Measurements from ENCODE around the gene TRIM42.

TRIM42 gene

GRCh38 chr3:140724856-140725812 is 47.3 kb downstream of the TRIM42 start:
- no peaks in the 10 kb centered on the region for H3K4me1 Mint-ChIP-seq (ENCODE audit: low read depth)
- no peaks in the 10 kb centered on the region for H3K27me3 Mint-ChIP-seq
- H3K27ac Mint-ChIP-seq = no peak overlapping the region
- no peak overlapping the region for H3K4me3 Mint-ChIP-seq
- no peaks in the 10 kb centered on the region for H3K9me3 Mint-ChIP-seq
- H3K36me3 Mint-ChIP-seq (ENCODE audit: low read depth) = no peaks in the 10 kb centered on the region

- Mint-ChIP-seq H3K4me1 (ENCODE audit: low read depth) (no peaks in the 10 kb centered on the region), H3K4me3 (no peak overlapping the region), H3K27me3 (no peaks in the 10 kb centered on the region), H3K27ac (no peak overlapping the region), H3K36me3 (ENCODE audit: low read depth) (no peaks in the 10 kb centered on the region), H3K9me3 (no peaks in the 10 kb centered on the region)
Measured at GRCh38 chr3:140726066-140726465, 48.2 kb downstream of the TRIM42 start.

GRCh38 chr3:140727886-140728285 is 50.0 kb downstream of the TRIM42 start:
- Mint-ChIP-seq H3K9me3 (no peaks in the 10 kb centered on the region), H3K27ac (no peak overlapping the region), H3K4me3 (no peak overlapping the region)

GRCh38 chr3:140731440-140732119 is 53.7 kb downstream of the TRIM42 start:
- Mint-ChIP-seq H3K9me3 (no peaks in the 10 kb centered on the region), H3K36me3 (ENCODE audit: low read depth) (no peaks in the 10 kb centered on the region), H3K27ac (no peak overlapping the region), H3K4me3 (no peak overlapping the region), H3K4me1 (ENCODE audit: low read depth) (no peaks in the 10 kb centered on the region), H3K27me3 (peaks cover 3% of the 10 kb centered on the region)

More at GRCh38 chr3:140727886-140728285, 50.0 kb downstream of the TRIM42 start:
- no peaks in the 10 kb centered on the region for H3K27me3 Mint-ChIP-seq
- H3K4me1 Mint-ChIP-seq (ENCODE audit: low read depth) = no peaks in the 10 kb centered on the region
- no peaks in the 10 kb centered on the region for H3K36me3 Mint-ChIP-seq (ENCODE audit: low read depth)

DNA sequence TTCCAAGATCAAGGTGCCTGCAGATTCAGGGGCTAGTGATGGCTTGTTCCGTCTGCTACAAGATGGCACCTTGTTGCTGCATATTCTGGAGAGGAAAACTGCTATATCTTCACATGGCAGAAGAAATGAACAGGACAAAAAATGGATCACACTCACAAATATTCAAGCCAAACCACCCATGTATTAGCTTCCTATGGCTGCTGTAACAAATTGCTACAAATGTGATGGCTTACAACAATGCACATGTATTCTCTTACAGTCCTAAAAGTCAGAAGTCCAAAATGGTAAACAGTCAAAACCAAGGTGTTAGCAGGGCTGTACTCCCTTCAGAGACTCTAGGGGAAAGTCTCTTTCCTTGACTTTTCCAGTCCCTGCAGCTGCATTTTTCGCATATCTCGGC is 55.8 kb downstream of the TRIM42 start:
- no peaks in the 10 kb centered on the region for H3K9me3 Mint-ChIP-seq
- H3K36me3 Mint-ChIP-seq (ENCODE audit: low read depth) = no peaks in the 10 kb centered on the region
- no peak overlapping the region for H3K27ac Mint-ChIP-seq
- H3K4me1 Mint-ChIP-seq (ENCODE audit: low read depth) = no peaks in the 10 kb centered on the region
- peaks cover 3% of the 10 kb centered on the region for H3K27me3 Mint-ChIP-seq
- H3K4me3 Mint-ChIP-seq = no peak overlapping the region

- Mint-ChIP-seq H3K36me3 (ENCODE audit: low read depth) (no peaks in the 10 kb centered on the region), H3K27ac (no peak overlapping the region), H3K9me3 (no peaks in the 10 kb centered on the region), H3K4me1 (ENCODE audit: low read depth) (no peaks in the 10 kb centered on the region), H3K27me3 (peaks cover 3% of the 10 kb centered on the region), H3K4me3 (no peak overlapping the region)
Measured at GRCh38 chr3:140736863-140737460, 59.1 kb downstream of the TRIM42 start.

DNA sequence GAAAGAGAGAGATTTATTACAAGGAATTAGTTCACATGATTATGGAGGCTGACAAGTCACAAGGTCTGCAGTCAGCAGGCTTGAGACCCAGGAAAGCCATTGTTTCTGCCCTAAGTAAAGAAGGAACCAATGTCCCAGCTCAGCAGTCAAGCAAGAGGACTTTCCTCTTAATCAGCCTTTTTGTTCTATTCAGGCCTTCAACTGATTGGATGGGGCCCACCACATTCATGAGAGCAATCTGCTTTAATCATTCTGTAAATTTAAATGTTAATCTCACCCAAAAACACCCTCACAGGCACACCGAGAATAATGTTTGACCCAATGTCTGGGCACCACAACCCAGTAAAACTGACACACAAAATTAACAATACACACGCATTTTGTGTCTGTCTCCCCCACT is 64.3 kb downstream of the TRIM42 start:
- Mint-ChIP-seq H3K9me3 (no peaks in the 10 kb centered on the region), H3K36me3 (ENCODE audit: low read depth) (no peaks in the 10 kb centered on the region), H3K4me1 (ENCODE audit: low read depth) (no peaks in the 10 kb centered on the region), H3K27ac (no peak overlapping the region), H3K4me3 (no peak overlapping the region), H3K27me3 (peaks cover 3% of the 10 kb centered on the region)

DNA sequence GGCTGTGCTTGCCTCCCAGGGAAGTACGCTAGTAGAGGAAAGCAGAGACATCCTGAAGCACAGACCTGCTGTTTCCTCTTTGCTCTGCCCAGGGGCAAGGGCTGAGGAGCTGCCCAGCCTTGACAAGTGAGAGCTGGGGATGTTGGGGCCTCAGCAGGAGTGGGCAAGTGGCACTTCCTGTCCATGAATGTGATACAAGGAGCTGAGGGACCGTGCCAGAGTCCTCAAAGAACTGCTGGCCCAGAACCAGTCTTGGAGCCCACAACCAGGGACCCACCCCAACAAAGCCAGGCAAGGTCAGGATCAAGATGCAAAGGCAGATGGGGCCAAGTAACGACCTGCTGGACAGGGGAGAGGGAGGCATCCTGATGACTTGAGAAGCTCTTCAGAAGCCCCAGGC is 70.3 kb downstream of the TRIM42 start:
- H3K4me1 Mint-ChIP-seq (ENCODE audit: low read depth) = no peaks in the 10 kb centered on the region
- H3K27ac Mint-ChIP-seq = no peak overlapping the region
- H3K9me3 Mint-ChIP-seq = no peaks in the 10 kb centered on the region
- H3K36me3 Mint-ChIP-seq (ENCODE audit: low read depth) = no peaks in the 10 kb centered on the region
- H3K4me3 Mint-ChIP-seq = no peak overlapping the region
- H3K27me3 Mint-ChIP-seq = no peaks in the 10 kb centered on the region

DNA sequence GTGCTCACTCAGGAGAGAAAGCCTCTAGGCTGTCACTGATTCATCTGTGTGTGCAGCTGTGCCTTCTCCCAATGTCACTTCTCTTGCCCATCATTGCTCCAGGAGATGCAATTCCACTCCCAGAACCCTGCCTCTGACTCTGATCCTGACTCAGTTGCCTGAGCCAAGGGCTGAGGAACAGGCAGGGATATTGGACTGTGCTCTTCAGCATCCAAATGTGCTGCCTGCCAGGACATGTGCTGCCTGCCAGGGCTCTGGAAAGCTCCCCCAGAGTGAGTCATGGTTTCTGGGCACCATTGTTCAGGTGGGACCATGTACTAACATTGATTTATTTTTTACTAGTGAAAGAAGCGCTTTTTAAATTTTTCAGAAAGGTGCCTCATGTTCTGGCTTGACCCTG is 71.0 kb downstream of the TRIM42 start:
- Mint-ChIP-seq H3K4me1 (ENCODE audit: low read depth) (peaks cover under 1% of the 10 kb centered on the region), H3K4me3 (no peak overlapping the region), H3K27ac (no peak overlapping the region), H3K9me3 (no peaks in the 10 kb centered on the region), H3K27me3 (no peaks in the 10 kb centered on the region), H3K36me3 (ENCODE audit: low read depth) (no peaks in the 10 kb centered on the region)
